WI38 (cell line): ENCODE data around the gene CTNNA2.

Experiments used
- H3K4me3 ChIP-seq: 2 replicates; pipeline ENCODE4 v1.5.1; 2011; ENCODE audit warnings: low read depth, mild to moderate bottlenecking, control low read depth, low read length
- CTCF ChIP-seq: IDR thresholded peaks from 2 replicates; pipeline ENCODE4 v1.5.1; 2012; ENCODE audit warnings: low read depth, mild to moderate bottlenecking, control low read depth, low read length

Gene CTNNA2

GRCh38 chr2:79552653-79553052, 39.8 kb downstream of the CTNNA2 start:
- H3K4me3 ChIP-seq, result no peak overlapping the region
- TF ChIP-seq CTCF, result no peak

- TF ChIP-seq CTCF, result no peak
- H3K4me3 ChIP-seq, result no peak overlapping the region
Observed at GRCh38 chr2:79554899-79555298, 42.0 kb downstream of the CTNNA2 start.

GRCh38 chr2:79564065-79564464, 51.2 kb downstream of the CTNNA2 start:
- no peak overlapping the region for H3K4me3 ChIP-seq
- no peak for TF ChIP-seq CTCF

- no peak for TF ChIP-seq CTCF
- no peak overlapping the region for H3K4me3 ChIP-seq
Observed at GRCh38 chr2:79569048-79569447, 56.2 kb downstream of the CTNNA2 start.

- H3K4me3 ChIP-seq, result no peak overlapping the region
- TF ChIP-seq CTCF, result no peak
Observed at GRCh38 chr2:79573895-79574674, 61.2 kb downstream of the CTNNA2 start.

GRCh38 chr2:79576451-79576850, 63.6 kb downstream of the CTNNA2 start:
- TF ChIP-seq CTCF, result no peak
- H3K4me3 ChIP-seq, result no peak overlapping the region

GRCh38 chr2:79578952-79579351, 66.1 kb downstream of the CTNNA2 start:
- TF ChIP-seq CTCF, result no peak
- H3K4me3 ChIP-seq, result no peak overlapping the region
